ENCODE results near the gene ZNF391. TPM values are rescaled to one million over a fixed set of nuclear protein-coding genes. Genes with fewer than 3 reads are reported as not detected.
"Not testable (repeated sequence)": the region's sequence is repeated elsewhere in the genome, so short reads cannot be mapped to it uniquely, and the experiment has no call there.

The ZNF391 gene
- total RNA-seq, 4 donors from 2014 or later, result 0.55 to 2.1 (median 1.5) TPM

- DNase-seq (ENCODE audit: low spot score in 2 of 2), result no peak
- H3K4me3 ChIP-seq (ENCODE audit: low read depth, poor library complexity, severe bottlenecking), result no peak overlapping the region
- TF ChIP-seq CTCF (IDR thresholded peaks at IDR 0.05) (no peak), POLR2A (IDR thresholded peaks at IDR 0.05) (no peak)
- intact Hi-C loops (cut with DNase I; ENCODE audit: low total_unique reads), result no loop called here
- 91% methylated on average over 4 of the region's 4 CpGs for WGBS, 2 donors
Observed at GRCh38 chr6:27414300-27414699, 25.7 kb downstream of the ZNF391 start.

GRCh38 chr6:27414996-27415395, 26.4 kb downstream of the ZNF391 start:
- WGBS, 2 donors, result 85 to 94% methylated on average over 1 of the region's 1 CpG
- no peak for DNase-seq (ENCODE audit: low spot score in 2 of 2)
- no peak for TF ChIP-seq CTCF (IDR thresholded peaks at IDR 0.05)
- TF ChIP-seq POLR2A (IDR thresholded peaks at IDR 0.05), result no peak
- intact Hi-C loops (cut with DNase I; ENCODE audit: low total_unique reads), result no loop called here
- H3K4me3 ChIP-seq (ENCODE audit: low read depth, poor library complexity, severe bottlenecking), result no peak overlapping the region

- TF ChIP-seq POLR2A (IDR thresholded peaks at IDR 0.05) (no peak), CTCF (IDR thresholded peaks at IDR 0.05) (no peak)
- no peak overlapping the region for H3K4me3 ChIP-seq (ENCODE audit: low read depth, poor library complexity, severe bottlenecking)
- WGBS, 2 donors, result 68 to 71% methylated on average over 2 of the region's 2 CpGs
- intact Hi-C loops (cut with DNase I; ENCODE audit: low total_unique reads), result no loop called here
- no peak for DNase-seq (ENCODE audit: low spot score in 2 of 2)
Observed at GRCh38 chr6:27415898-27416297, 27.3 kb downstream of the ZNF391 start.

- TF ChIP-seq CTCF (IDR thresholded peaks at IDR 0.05) (no peak), POLR2A (IDR thresholded peaks at IDR 0.05) (no peak)
- no peak for DNase-seq (ENCODE audit: low spot score in 2 of 2)
- intact Hi-C loops (cut with DNase I; ENCODE audit: low total_unique reads), result no loop called here
Observed at GRCh38 chr6:27419363-27419762, 30.8 kb downstream of the ZNF391 start.

GRCh38 chr6:27422651-27423332, 34.2 kb downstream of the ZNF391 start:
- intact Hi-C loops (cut with DNase I; ENCODE audit: low total_unique reads), result no loop called here
- WGBS, 2 donors, result 57 to 70% methylated on average over 32 of the region's 32 CpGs

More at GRCh38 chr6:27419363-27419762, 30.8 kb downstream of the ZNF391 start:
- no peak overlapping the region for H3K4me3 ChIP-seq (ENCODE audit: low read depth, poor library complexity, severe bottlenecking)

GRCh38 chr6:27424851-27425250, 36.3 kb downstream of the ZNF391 start:
- intact Hi-C loops (cut with DNase I; ENCODE audit: low total_unique reads); H3K4me3 ChIP-seq (ENCODE audit: low read depth, poor library complexity, severe bottlenecking); DNase-seq (ENCODE audit: low spot score in 2 of 2): not testable (repeated sequence)
- WGBS, 2 donors, result 89 to 91% methylated on average over 24 to 25 of the region's 36 CpGs

More at GRCh38 chr6:27422651-27423332, 34.2 kb downstream of the ZNF391 start:
- TF ChIP-seq CTCF (IDR thresholded peaks at IDR 0.05), result no peak
- no peak for DNase-seq (ENCODE audit: low spot score in 2 of 2)
- no peak overlapping the region for H3K4me3 ChIP-seq (ENCODE audit: low read depth, poor library complexity, severe bottlenecking)

Data from lower leg skin (tissue), 4 donors.